GM19452 (cell line): ENCODE data around the gene LDAF1.
"Not testable (repeated sequence)": the region's sequence is repeated elsewhere in the genome, so short reads cannot be mapped to it uniquely, and the experiment has no call there.

Experiments
- ATAC-seq: cut with Tn5 transposase; IDR thresholded peaks from one replicate; pipeline ENCODE4 v1.9.1; 2021; ENCODE audit not compliant: unreplicated experiment

Gene LDAF1

GRCh38 chr16:21161211-21161610 lies 2.7 kb downstream of the LDAF1 start:
- no peak for ATAC-seq

- ATAC-seq, result no peak
Measured at GRCh38 chr16:21162661-21163151, 4.2 kb downstream of the LDAF1 start.

- ATAC-seq, result no peak
Measured at GRCh38 chr16:21163576-21163975, 5.1 kb downstream of the LDAF1 start.

GRCh38 chr16:21164521-21165168 lies 6.2 kb downstream of the LDAF1 start:
- no peak for ATAC-seq

- ATAC-seq, result no peak
Measured at GRCh38 chr16:21166561-21166961, 8.1 kb downstream of the LDAF1 start.

GRCh38 chr16:21167360-21167759 lies 8.9 kb downstream of the LDAF1 start:
- no peak for ATAC-seq

GRCh38 chr16:21167929-21168602 lies 9.6 kb downstream of the LDAF1 start:
- ATAC-seq, result no peak

- no peak for ATAC-seq
Measured at GRCh38 chr16:21169249-21169981, 10.9 kb downstream of the LDAF1 start.

- not testable (repeated sequence) for ATAC-seq
Measured at GRCh38 chr16:21170116-21170515, 11.6 kb downstream of the LDAF1 start.

- ATAC-seq, result no peak
Measured at GRCh38 chr16:21172650-21173049, 14.2 kb downstream of the LDAF1 start.

GRCh38 chr16:21175397-21175796 lies 16.9 kb downstream of the LDAF1 start:
- ATAC-seq, result no peak

GRCh38 chr16:21179126-21179982 lies 20.9 kb downstream of the LDAF1 start:
- ATAC-seq, result no peak

GRCh38 chr16:21179983-21180365 lies 21.5 kb downstream of the LDAF1 start:
- ATAC-seq, result no peak

- no peak for ATAC-seq
Measured at GRCh38 chr16:21183995-21184394, 25.5 kb downstream of the LDAF1 start.

GRCh38 chr16:21184834-21185233 lies 26.4 kb downstream of the LDAF1 start:
- no peak for ATAC-seq

GRCh38 chr16:21185659-21186325 lies 27.3 kb downstream of the LDAF1 start:
- no peak for ATAC-seq

- ATAC-seq, result no peak
Measured at GRCh38 chr16:21186326-21186691, 27.8 kb downstream of the LDAF1 start.

- ATAC-seq, result no peak
Measured at GRCh38 chr16:21189311-21189710, 30.8 kb downstream of the LDAF1 start.

GRCh38 chr16:21190013-21190412 lies 31.5 kb downstream of the LDAF1 start:
- ATAC-seq, result no peak

- no peak for ATAC-seq
Measured at GRCh38 chr16:21190599-21190998, 32.1 kb downstream of the LDAF1 start.

- ATAC-seq, result no peak
Measured at GRCh38 chr16:21192991-21193390, 34.5 kb downstream of the LDAF1 start.
